ENCODE results near the gene SALL4.

SALL4 gene

GRCh38 chr20:51831866-51832265 is 29.5 kb upstream of the SALL4 start:
- no peak for ATAC-seq
- TF ChIP-seq ZC3H10 (CRISPR knock-in tag; IDR thresholded peaks at IDR 0.05), result no peak
- TF ChIP-seq ZFP30 (CRISPR knock-in tag; IDR thresholded peaks at IDR 0.05), result no peak
- no peak for TF ChIP-seq PATZ1 (CRISPR knock-in tag; IDR thresholded peaks at IDR 0.05; ENCODE audit: borderline replicate concordance)
- TF ChIP-seq SNAI2 (CRISPR knock-in tag; IDR thresholded peaks at IDR 0.05), result no peak
- no peak for TF ChIP-seq ZNF565 (CRISPR knock-in tag; conservative IDR thresholded peaks at IDR 0.05; ENCODE audit: low read depth)
- TF ChIP-seq OSR1 (CRISPR knock-in tag; IDR thresholded peaks at IDR 0.05), result no peak
- no peak for TF ChIP-seq ARNTL (CRISPR knock-in tag; IDR thresholded peaks at IDR 0.05; ENCODE audit: borderline replicate concordance, low read depth)
- TF ChIP-seq TSHZ2 (CRISPR knock-in tag; IDR thresholded peaks at IDR 0.05), result no peak
- no peak for TF ChIP-seq TCF4 (CRISPR knock-in tag; IDR thresholded peaks at IDR 0.05; ENCODE audit: borderline replicate concordance)
- no peak for TF ChIP-seq ZNF70 (CRISPR knock-in tag; IDR thresholded peaks at IDR 0.05)
- no peak for TF ChIP-seq TOX (CRISPR knock-in tag; IDR thresholded peaks at IDR 0.05; ENCODE audit: borderline replicate concordance)
- TF ChIP-seq POU6F1 (CRISPR knock-in tag; IDR thresholded peaks at IDR 0.05; ENCODE audit: borderline replicate concordance, low read depth), result no peak
- no peak for TF ChIP-seq GLIS3 (CRISPR knock-in tag; IDR thresholded peaks at IDR 0.05)
- no peak for TF ChIP-seq ISL1 (CRISPR knock-in tag; IDR thresholded peaks at IDR 0.05)
- TF ChIP-seq CREB5 (CRISPR knock-in tag; IDR thresholded peaks at IDR 0.05; ENCODE audit: low read depth), result no peak
- TF ChIP-seq ZFP3 (CRISPR knock-in tag; IDR thresholded peaks at IDR 0.05), result no peak
- no peak for TF ChIP-seq BACH2 (CRISPR knock-in tag; IDR thresholded peaks at IDR 0.05; ENCODE audit: borderline replicate concordance)
- TF ChIP-seq PPARA (CRISPR knock-in tag; IDR thresholded peaks at IDR 0.05; ENCODE audit: borderline replicate concordance), result no peak

- no peak for TF ChIP-seq ZFP3 (CRISPR knock-in tag; IDR thresholded peaks at IDR 0.05)
- no peak for TF ChIP-seq PPARA (CRISPR knock-in tag; IDR thresholded peaks at IDR 0.05; ENCODE audit: borderline replicate concordance)
- TF ChIP-seq CSDC2 (CRISPR knock-in tag; IDR thresholded peaks at IDR 0.05), result no peak
- TF ChIP-seq OSR1 (CRISPR knock-in tag; IDR thresholded peaks at IDR 0.05), result no peak
- TF ChIP-seq GLIS3 (CRISPR knock-in tag; IDR thresholded peaks at IDR 0.05), result no peak
- TF ChIP-seq BACH2 (CRISPR knock-in tag; IDR thresholded peaks at IDR 0.05; ENCODE audit: borderline replicate concordance), result no peak
- no peak for TF ChIP-seq ZFP30 (CRISPR knock-in tag; IDR thresholded peaks at IDR 0.05)
- TF ChIP-seq SNAI2 (CRISPR knock-in tag; IDR thresholded peaks at IDR 0.05), result no peak
- TF ChIP-seq ZNF8 (CRISPR knock-in tag; IDR thresholded peaks at IDR 0.05), result no peak
- no peak for TF ChIP-seq TOX (CRISPR knock-in tag; IDR thresholded peaks at IDR 0.05; ENCODE audit: borderline replicate concordance)
- TF ChIP-seq CREB5 (CRISPR knock-in tag; IDR thresholded peaks at IDR 0.05; ENCODE audit: low read depth), result no peak
- TF ChIP-seq RARB (CRISPR knock-in tag; IDR thresholded peaks at IDR 0.05), result no peak
- no peak for TF ChIP-seq ISL1 (CRISPR knock-in tag; IDR thresholded peaks at IDR 0.05)
- TF ChIP-seq POU6F1 (CRISPR knock-in tag; IDR thresholded peaks at IDR 0.05; ENCODE audit: borderline replicate concordance, low read depth), result no peak
- TF ChIP-seq CSRNP3 (CRISPR knock-in tag; IDR thresholded peaks at IDR 0.05), result no peak
- no peak for TF ChIP-seq ZC3H10 (CRISPR knock-in tag; IDR thresholded peaks at IDR 0.05)
- TF ChIP-seq ESRRG (CRISPR knock-in tag; IDR thresholded peaks at IDR 0.05), result no peak
- no peak for TF ChIP-seq ZNF565 (CRISPR knock-in tag; conservative IDR thresholded peaks at IDR 0.05; ENCODE audit: low read depth)
- ATAC-seq, result no peak
Observed at GRCh38 chr20:51830538-51830937, 28.2 kb upstream of the SALL4 start.

All from SK-N-SH treated with all-trans-retinoic acid at 6 μM for 48 hours (cell line).